ENCODE measurements around the gene RAB40AL. TPM values are rescaled to one million over a fixed set of nuclear protein-coding genes. Genes with fewer than 3 reads are reported as not detected.
"Not testable (repeated sequence)": the region's sequence is repeated elsewhere in the genome, so short reads cannot be mapped to it uniquely, and the experiment has no call there.

The RAB40AL gene
- total RNA-seq = 1 to 10 TPM in 3 of 7 donors, under 1 TPM in 3, not detected in 1; 0.47 to 3.7 (median 0.96) TPM
- polyA plus RNA-seq = not detected
- long read RNA-seq, donor 1 = 0 reads
- long read RNA-seq, donor 2, partial matches to known transcripts = 0 of 1 reads
- long read RNA-seq, donor 2, other reads (novel, unspliced or antisense) = 0 of 1 reads
- long read RNA-seq, donor 3, partial matches to known transcripts = 0 of 1 reads
- long read RNA-seq, donor 3, other reads (novel, unspliced or antisense) = 0 of 1 reads

- not testable (repeated sequence) for H3K27ac ChIP-seq; H3K36me3 ChIP-seq; H3K27me3 ChIP-seq; H3K9me3 ChIP-seq; DNase-seq; H3K4me1 ChIP-seq (ENCODE audit: insufficient read depth); H3K4me3 ChIP-seq
- WGBS, 3 donors = 75 to 83% (median 78%) methylated on average over 14 to 15 of the region's 15 CpGs
- intact Hi-C loops (cut with DNase I) = loop anchor here in 1 of 4 donors (10.0 kb wide), 1 partner anchor 218 kb away; no protein-coding TSS in a partner anchor
Observed at GRCh38 chrX:102936972-102937371, at the start of gene RAB40AL. Gene RAB40AL, plus strand, starts transcription at chrX:102937272. Its CDS starts 47 bp downstream, at chrX:102937319.

- Histone ChIP-seq H3K27me3 (no peaks in the 10 kb centered on the region), H3K4me3 (no peak overlapping the region), H3K27ac (no peak overlapping the region), H3K4me1 (ENCODE audit: insufficient read depth) (no peaks in the 10 kb centered on the region), H3K36me3 (no peaks in the 10 kb centered on the region), H3K9me3 (no peaks in the 10 kb centered on the region)
- DNase-seq = no peak
- intact Hi-C loops (cut with DNase I) = no loop called here
- no peak for TF ChIP-seq POLR2A (IDR thresholded peaks at IDR 0.05)
- no peak for TF ChIP-seq EP300 (IDR thresholded peaks at IDR 0.05)
- no peak for TF ChIP-seq CTCF (IDR thresholded peaks at IDR 0.05)
- WGBS, 3 donors = 65 to 73% (median 67%) methylated on average over 3 of the region's 3 CpGs
Observed at GRCh38 chrX:102887687-102888086, 49.4 kb upstream of the RAB40AL start.

- Histone ChIP-seq H3K36me3 (no peaks in the 10 kb centered on the region), H3K27me3 (no peaks in the 10 kb centered on the region), H3K4me3 (no peak overlapping the region), H3K9me3 (no peaks in the 10 kb centered on the region), H3K4me1 (ENCODE audit: insufficient read depth) (no peaks in the 10 kb centered on the region), H3K27ac (no peak overlapping the region)
- no peak for DNase-seq
- TF ChIP-seq EP300 (IDR thresholded peaks at IDR 0.05) (no peak), POLR2A (IDR thresholded peaks at IDR 0.05) (no peak), CTCF (IDR thresholded peaks at IDR 0.05) (no peak)
- 79 to 81% (median 80%) methylated on average over 1 of the region's 1 CpG for WGBS, 3 donors
- intact Hi-C loops (cut with DNase I) = no loop called here
Observed at GRCh38 chrX:102892103-102892502, 45.0 kb upstream of the RAB40AL start.

- Histone ChIP-seq H3K4me3 (no peak overlapping the region), H3K9me3 (no peaks in the 10 kb centered on the region), H3K4me1 (ENCODE audit: insufficient read depth) (no peaks in the 10 kb centered on the region), H3K36me3 (no peaks in the 10 kb centered on the region), H3K27ac (no peak overlapping the region), H3K27me3 (no peaks in the 10 kb centered on the region)
- intact Hi-C loops (cut with DNase I) = no loop called here
- WGBS, 3 donors = 32 to 37% (median 36%) methylated on average over 15 of the region's 15 CpGs
- TF ChIP-seq POLR2A (IDR thresholded peaks at IDR 0.05) (no peak), CTCF (IDR thresholded peaks at IDR 0.05) (peak in 1 of 3 donors; percentile 12), EP300 (IDR thresholded peaks at IDR 0.05) (no peak)
- peak in 4 of 5 donors; percentile 48 to 62 (median 53) for DNase-seq
Observed at GRCh38 chrX:102899940-102900916, 36.8 kb upstream of the RAB40AL start.

Data from ovary (tissue), 10 donors.